K562 (cell line): Measurements from ENCODE around the gene ILKAP. TPM values are rescaled to one million over a fixed set of nuclear protein-coding genes. Genes with fewer than 3 reads are reported as not detected.

ENCODE experiments used
- ADNP ChIP-seq: fragments of 200-800 bp; sonication (Bioruptor generic); IDR thresholded peaks from 2 replicates; pipeline ENCODE4 v1.6.1; 2016; ENCODE audit warnings: missing genetic modification characterization, missing compliant biosample characterization
- CCAR2 ChIP-seq: fragments of 200-400 bp; formaldehyde crosslinking; IDR thresholded peaks from 2 replicates; pipeline ENCODE4 v1.6.1; 2017; ENCODE audit warnings: mild to moderate bottlenecking, low read depth, low read length
- E2F6 ChIP-seq, 2 experiments: IDR thresholded peaks; 2 replicates each; pipeline ENCODE4 v1.6.1; 2011; ENCODE audit warnings: borderline replicate concordance in 1 of 2, control low read depth in 1 of 2, low read depth in 1 of 2, low read length in 1 of 2, mild to moderate bottlenecking in 1 of 2, mixed read lengths in 1 of 2, moderate library complexity in 1 of 2; ENCODE audit not compliant: insufficient read depth in 1 of 2, insufficient read length in 1 of 2, poor library complexity in 1 of 2, severe bottlenecking in 1 of 2; ENCODE audit errors: extremely low read depth in 1 of 2
- FOXM1 ChIP-seq, 2 experiments: fragments of 450-650 bp in 1 of 2; sonication (generic) in 1 of 2; formaldehyde crosslinking in 1 of 2; IDR thresholded peaks; 2 replicates each; pipeline versions ENCODE4 v1.6.1 to v1.9.0; 2017 to 2022; ENCODE audit warnings: low read depth in 2 of 2, mild to moderate bottlenecking in 2 of 2, missing genetic modification reagents in 1 of 2, moderate library complexity in 1 of 2
- MCM2 ChIP-seq: fragments of 450-650 bp; IDR thresholded peaks from 2 replicates; pipeline ENCODE4 v1.6.1; 2017; ENCODE audit warnings: low read depth, mild to moderate bottlenecking
- MGA ChIP-seq: fragments of 450-650 bp; IDR thresholded peaks from 2 replicates; pipeline ENCODE4 v1.6.1; 2016; ENCODE audit warnings: mild to moderate bottlenecking, moderate library complexity
- MLLT1 ChIP-seq, 2 experiments: fragments of 450-650 bp; IDR thresholded peaks; 2 replicates each; pipeline ENCODE4 v1.6.1; 2016
- SNIP1 ChIP-seq: fragments of 450-650 bp; IDR thresholded peaks from 2 replicates; pipeline ENCODE4 v1.7.1; 2017; ENCODE audit warnings: low read depth, mild to moderate bottlenecking
- SPI1 ChIP-seq: IDR thresholded peaks from 2 replicates; pipeline ENCODE4 v1.6.1; 2011; ENCODE audit warnings: low read depth, low read length, control low read depth, borderline replicate concordance
- ZFP91 ChIP-seq: sonication (generic); formaldehyde crosslinking; IDR thresholded peaks from 2 replicates; pipeline ENCODE4 v1.8.0; 2022; ENCODE audit warnings: mild to moderate bottlenecking, missing genetic modification reagents
- polyA plus RNA-seq, 8 experiments: library from polyadenylated mRNA; depleted of rRNA in 4 of 8; stranded (reverse) in 5 of 8; unstranded in 3 of 8; fragments of >200 nt; fragmentation: Nextera tagmentation in 2 of 8; fragmentation: Illumina TruSeq in 1 of 8; extraction: Ambion mirVana in 2 of 8; extraction: Trizol in 1 of 8; gene quantifications; 2 replicates each; pipeline versions ENCODE4 v1.2.1 to v1.2.3, GENCODE V29; 2011 to 2014; ENCODE audit warnings: inconsistent platforms in 1 of 8, missing spikeins in 1 of 8
- total RNA-seq, 7 experiments: library from RNA; depleted of rRNA in 6 of 7; stranded (reverse); fragments of >200 nt in 6 of 7; fragmentation: Illumina TruSeq in 2 of 7; extraction: Trizol in 2 of 7; gene quantifications; 2 replicates each; pipeline versions ENCODE4 v1.2.1 to v1.2.3, GENCODE V29; 2011 to 2021; ENCODE audit warnings: low replicate concordance in 1 of 7

The ILKAP gene
- total and polyA plus RNA-seq, 9 of the 15 experiments (the other 6 are each of a cell fraction or from before 2014, with no cell fraction given), result 3.1 to 43.9 (median 20.7) TPM

GRCh38 chr2:238203973-238204683 lies 633 bp upstream of the ILKAP start (continued):
- no peak for TF ChIP-seq E2F6 (IDR thresholded peaks at IDR 0.05; ENCODE audit: borderline replicate concordance in 1 of 2, extremely low read depth in 1 of 2, insufficient read depth in 1 of 2, insufficient read length in 1 of 2, low read depth in 1 of 2, low read length in 1 of 2, poor library complexity in 1 of 2, severe bottlenecking in 1 of 2)
- peak; percentile 48; the same call in 1 of the 2 replicates for TF ChIP-seq SPI1
- TF ChIP-seq MLLT1 (IDR thresholded peaks at IDR 0.05), result peak in 1 of 2 experiments; percentile 76; a peak in 1 of 4 replicates
- TF ChIP-seq ZFP91 (CRISPR knock-in tag), result no peak
- TF ChIP-seq ADNP (tag), result no peak
- TF ChIP-seq MCM2, result no peak
- TF ChIP-seq FOXM1 (IDR thresholded peaks at IDR 0.05; ENCODE audit: low read depth), result peak; percentile 27; the same call in 1 of the 2 replicates
- TF ChIP-seq FOXM1 (CRISPR knock-in tag; IDR thresholded peaks at IDR 0.05; ENCODE audit: low read depth), result no peak
- no peak for TF ChIP-seq CCAR2
- TF ChIP-seq SNIP1, result no peak
- TF ChIP-seq MGA, result 0 out of 2 replicates have a peak, but pooled peaks have one; percentile 49
